ENCODE measurements around the gene SUMO2. TPM values are rescaled to one million over a fixed set of nuclear protein-coding genes. Genes with fewer than 3 reads are reported as not detected.

The SUMO2 gene
- total RNA-seq, 2 donors from 2014 or later, result 586 to 714 TPM

DNA sequence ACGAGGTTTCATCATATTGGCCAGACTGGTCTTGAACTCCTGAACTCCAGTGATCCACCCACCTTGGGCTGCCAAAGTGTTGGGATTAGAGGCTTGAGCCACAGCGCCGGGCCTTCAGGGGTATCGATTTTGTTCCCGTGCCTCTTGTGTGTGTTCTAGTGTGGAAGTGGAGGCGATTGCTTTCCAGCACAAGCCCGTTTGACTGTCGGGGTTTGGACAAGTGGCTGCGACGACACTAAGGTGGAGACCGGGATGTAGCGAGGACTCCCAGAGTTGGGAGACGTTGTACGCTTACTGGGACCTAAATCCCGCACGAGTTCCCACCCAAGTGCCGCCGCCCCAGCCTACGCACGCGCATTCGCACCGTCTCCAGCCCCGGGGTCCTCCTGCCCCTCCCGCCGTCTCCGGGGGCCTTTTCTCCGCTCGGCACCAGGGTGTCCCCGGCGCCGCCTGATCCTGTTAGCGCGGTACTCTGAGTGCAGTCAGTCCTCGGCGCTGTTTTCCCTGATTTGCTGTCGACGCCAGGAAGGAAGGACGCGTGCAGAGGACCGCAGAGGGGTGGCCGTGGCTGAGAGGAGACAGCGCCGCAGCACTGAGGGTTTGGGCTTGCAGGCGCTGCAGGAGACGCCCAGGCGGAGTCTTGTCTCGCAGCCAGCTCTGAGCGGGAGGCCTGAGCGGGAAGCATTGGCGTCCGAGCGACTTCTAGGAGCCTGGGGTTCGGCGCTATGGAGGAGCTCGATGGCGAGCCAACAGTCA is 22.5 kb upstream of the SUMO2 start, which contains the start of gene NUP85:
NUP85 (plus strand) TSS at position 643 of the 756 bp plus-strand sequence; CDS start at position 726, 83 bp downstream.
- TF ChIP-seq, protein P1, sequence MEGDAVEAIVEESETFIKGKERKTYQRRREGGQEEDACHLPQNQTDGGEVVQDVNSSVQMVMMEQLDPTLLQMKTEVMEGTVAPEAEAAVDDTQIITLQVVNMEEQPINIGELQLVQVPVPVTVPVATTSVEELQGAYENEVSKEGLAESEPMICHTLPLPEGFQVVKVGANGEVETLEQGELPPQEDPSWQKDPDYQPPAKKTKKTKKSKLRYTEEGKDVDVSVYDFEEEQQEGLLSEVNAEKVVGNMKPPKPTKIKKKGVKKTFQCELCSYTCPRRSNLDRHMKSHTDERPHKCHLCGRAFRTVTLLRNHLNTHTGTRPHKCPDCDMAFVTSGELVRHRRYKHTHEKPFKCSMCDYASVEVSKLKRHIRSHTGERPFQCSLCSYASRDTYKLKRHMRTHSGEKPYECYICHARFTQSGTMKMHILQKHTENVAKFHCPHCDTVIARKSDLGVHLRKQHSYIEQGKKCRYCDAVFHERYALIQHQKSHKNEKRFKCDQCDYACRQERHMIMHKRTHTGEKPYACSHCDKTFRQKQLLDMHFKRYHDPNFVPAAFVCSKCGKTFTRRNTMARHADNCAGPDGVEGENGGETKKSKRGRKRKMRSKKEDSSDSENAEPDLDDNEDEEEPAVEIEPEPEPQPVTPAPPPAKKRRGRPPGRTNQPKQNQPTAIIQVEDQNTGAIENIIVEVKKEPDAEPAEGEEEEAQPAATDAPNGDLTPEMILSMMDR (conservative IDR thresholded peaks at IDR 0.05), result no peak
- no peaks in the 10 kb centered on the region for H3K4me1 ChIP-seq (ENCODE audit: control insufficient read depth, insufficient read depth, low read length)
- H3K4me3 ChIP-seq (ENCODE audit: low read length), result peak within 1 kb of the TSS; percentile 98
- peaks cover 22% of the 10 kb centered on the region for H3K36me3 ChIP-seq (ENCODE audit: control insufficient read depth, insufficient read depth, low read length)
- H3K9me3 ChIP-seq (ENCODE audit: control insufficient read depth, low read length), result no peaks in the 10 kb centered on the region
- peak within 1 kb of the TSS; percentile 100 for H3K27ac Mint-ChIP-seq
- WGBS, 2 experiments (ENCODE audit: insufficient coverage in 1 of 2, insufficient read length in 1 of 2), result 1% methylated on average over 39 to 57 of the region's 57 CpGs
- peaks cover 14% of the 10 kb centered on the region for H3K36me3 Mint-ChIP-seq (ENCODE audit: low read depth)
- no peaks in the 10 kb centered on the region for H3K27me3 Mint-ChIP-seq (ENCODE audit: insufficient read depth)
- peak within 1 kb of the TSS; percentile 100 for H3K27ac ChIP-seq (ENCODE audit: low read depth, low read length)
- peak within 1 kb of the TSS; percentile 98 for H3K9ac ChIP-seq (ENCODE audit: extremely low read depth, low read length, poor library complexity, severe bottlenecking)
- no peaks in the 10 kb centered on the region for H3K9me3 Mint-ChIP-seq
- peaks cover 6% of the 10 kb centered on the region for H3K4me1 Mint-ChIP-seq
- H3K4me3 Mint-ChIP-seq, result peak within 1 kb of the TSS; percentile 94
- H3K27me3 ChIP-seq (ENCODE audit: control insufficient read depth, insufficient read depth, low read length, poor library complexity, severe bottlenecking), result no peaks in the 10 kb centered on the region
- peak; percentile 99 for DNase-seq

DNA sequence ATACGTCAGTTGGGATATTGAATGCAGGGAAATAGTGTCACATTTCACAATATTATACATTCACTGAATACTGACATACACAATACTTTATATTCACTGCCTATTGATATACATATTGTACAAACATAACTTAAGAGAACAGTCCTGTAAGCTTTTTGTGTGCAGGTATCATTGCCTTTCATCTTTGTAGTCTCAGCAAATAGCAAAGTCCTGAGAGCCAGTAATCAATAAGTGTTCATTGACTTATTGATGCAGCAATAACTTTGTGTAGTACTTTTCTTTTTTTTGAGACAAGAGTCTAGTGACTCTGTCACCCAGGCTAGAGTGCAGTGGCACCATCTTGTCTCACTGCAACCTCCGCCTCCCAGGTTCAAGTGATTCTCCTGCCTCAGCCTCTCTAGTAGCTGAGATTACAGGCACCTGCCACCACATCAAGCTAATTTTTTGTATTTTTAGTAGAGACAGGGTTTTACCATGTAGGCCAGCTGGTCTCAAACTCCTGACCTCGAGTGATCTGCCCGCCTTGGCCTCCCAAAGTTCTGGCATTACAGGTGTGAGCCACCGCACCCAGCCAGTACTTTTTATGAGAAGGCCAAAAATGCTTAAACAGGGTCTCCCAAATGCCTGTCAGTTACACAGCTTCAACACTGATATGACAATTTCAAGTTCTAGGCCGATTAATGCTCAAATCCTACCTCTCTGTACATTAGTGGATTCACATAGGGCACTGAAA is 17.3 kb upstream of the SUMO2 start:
- 81 to 90% methylated on average over 3 to 6 of the region's 6 CpGs for WGBS, 2 experiments (ENCODE audit: insufficient coverage in 1 of 2, insufficient read length in 1 of 2)
- TF ChIP-seq, protein P1 (conservative IDR thresholded peaks at IDR 0.05), result no peak
- no peaks in the 10 kb centered on the region for H3K36me3 ChIP-seq (ENCODE audit: control insufficient read depth, insufficient read depth, low read length)
- Mint-ChIP-seq H3K36me3 (ENCODE audit: low read depth) (no peaks in the 10 kb centered on the region), H3K4me3 (no peak overlapping the region), H3K4me1 (no peaks in the 10 kb centered on the region), H3K27me3 (ENCODE audit: insufficient read depth) (peaks cover 5% of the 10 kb centered on the region), H3K27ac (no peak overlapping the region), H3K9me3 (no peaks in the 10 kb centered on the region)
- no peak overlapping the region for H3K9ac ChIP-seq (ENCODE audit: extremely low read depth, low read length, poor library complexity, severe bottlenecking)
- no peaks in the 10 kb centered on the region for H3K9me3 ChIP-seq (ENCODE audit: control insufficient read depth, low read length)
- H3K27me3 ChIP-seq (ENCODE audit: control insufficient read depth, insufficient read depth, low read length, poor library complexity, severe bottlenecking), result no peaks in the 10 kb centered on the region
- no peak overlapping the region for H3K4me3 ChIP-seq (ENCODE audit: low read length)
- DNase-seq, result no peak
- no peaks in the 10 kb centered on the region for H3K4me1 ChIP-seq (ENCODE audit: control insufficient read depth, insufficient read depth, low read length)
- H3K27ac ChIP-seq (ENCODE audit: low read depth, low read length), result no peak overlapping the region

DNA sequence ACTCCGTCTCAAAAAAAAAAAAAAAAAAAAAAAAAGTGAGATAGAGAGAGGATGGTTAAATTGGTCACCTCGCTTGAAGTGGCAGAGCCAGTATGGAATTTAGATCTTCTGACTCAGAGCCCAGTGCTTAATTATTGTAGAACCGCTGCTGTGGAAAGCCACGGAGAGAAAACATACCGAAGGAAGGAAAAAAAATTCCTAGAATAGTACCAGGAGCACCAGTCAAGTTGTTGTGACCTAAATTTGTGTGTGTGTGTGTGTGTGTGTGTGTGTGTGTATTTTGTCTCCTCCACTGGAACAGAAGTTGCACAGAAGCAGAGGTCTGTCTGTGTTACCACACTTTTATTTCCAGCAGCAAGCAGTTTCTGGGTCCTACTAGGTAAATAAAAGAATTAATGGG is 12.1 kb upstream of the SUMO2 start:
- no peak overlapping the region for H3K9ac ChIP-seq (ENCODE audit: extremely low read depth, low read length, poor library complexity, severe bottlenecking)
- no peaks in the 10 kb centered on the region for H3K36me3 ChIP-seq (ENCODE audit: control insufficient read depth, insufficient read depth, low read length)
- 91 to 93% methylated on average over 3 to 4 of the region's 5 CpGs for WGBS, 2 experiments (ENCODE audit: insufficient coverage in 1 of 2, insufficient read length in 1 of 2)
- no peaks in the 10 kb centered on the region for H3K27me3 ChIP-seq (ENCODE audit: control insufficient read depth, insufficient read depth, low read length, poor library complexity, severe bottlenecking)
- no peak overlapping the region for H3K27ac Mint-ChIP-seq
- H3K36me3 Mint-ChIP-seq (ENCODE audit: low read depth), result no peaks in the 10 kb centered on the region
- no peak for DNase-seq
- no peaks in the 10 kb centered on the region for H3K9me3 Mint-ChIP-seq
- H3K4me1 Mint-ChIP-seq, result no peaks in the 10 kb centered on the region
- TF ChIP-seq, protein P1 (conservative IDR thresholded peaks at IDR 0.05), result no peak
- H3K4me1 ChIP-seq (ENCODE audit: control insufficient read depth, insufficient read depth, low read length), result no peaks in the 10 kb centered on the region
- no peak overlapping the region for H3K4me3 Mint-ChIP-seq
- H3K27me3 Mint-ChIP-seq (ENCODE audit: insufficient read depth), result peaks cover 8% of the 10 kb centered on the region
- H3K27ac ChIP-seq (ENCODE audit: low read depth, low read length), result no peak overlapping the region
- H3K4me3 ChIP-seq (ENCODE audit: low read length), result no peak overlapping the region
- H3K9me3 ChIP-seq (ENCODE audit: control insufficient read depth, low read length), result no peaks in the 10 kb centered on the region

Data from endodermal cell (in vitro differentiated cells).